GM10266 (cell line): ENCODE measurements around the gene APOF.

Experiments
- DNase-seq: peaks from one replicate; pipeline ENCODE4 v3.0.0; 2012; ENCODE audit errors: extremely low spot score
- TF ChIP-seq, protein P1 (sequence below): IDR thresholded peaks from 2 replicates; pipeline ENCODE4 v1.5.1; 2012; ENCODE audit warnings: mild to moderate bottlenecking, low read depth; ENCODE audit not compliant: control insufficient read depth, insufficient read depth; ENCODE audit errors: missing control alignments

Gene APOF

DNA sequence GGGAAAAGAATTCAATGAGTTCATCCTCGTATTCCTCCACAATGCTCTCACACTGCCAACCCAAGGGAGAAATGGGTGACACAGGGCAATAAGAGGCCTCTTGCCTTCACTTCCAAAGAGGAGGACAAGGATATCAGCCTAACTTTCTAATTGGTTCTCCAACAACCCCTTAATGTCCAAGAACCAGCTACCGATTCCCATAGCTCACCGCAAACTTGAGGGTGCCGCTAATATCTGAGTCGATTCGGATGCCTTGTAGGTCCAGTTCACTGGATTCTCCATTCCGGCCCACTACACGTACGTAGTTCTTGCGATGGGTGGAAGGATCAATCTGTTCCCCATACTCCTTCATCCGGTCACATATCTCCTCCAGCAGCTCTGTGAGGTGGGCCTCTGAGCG, 51.7 kb downstream of the APOF start:
- no peak for DNase-seq
- TF ChIP-seq, protein P1, sequence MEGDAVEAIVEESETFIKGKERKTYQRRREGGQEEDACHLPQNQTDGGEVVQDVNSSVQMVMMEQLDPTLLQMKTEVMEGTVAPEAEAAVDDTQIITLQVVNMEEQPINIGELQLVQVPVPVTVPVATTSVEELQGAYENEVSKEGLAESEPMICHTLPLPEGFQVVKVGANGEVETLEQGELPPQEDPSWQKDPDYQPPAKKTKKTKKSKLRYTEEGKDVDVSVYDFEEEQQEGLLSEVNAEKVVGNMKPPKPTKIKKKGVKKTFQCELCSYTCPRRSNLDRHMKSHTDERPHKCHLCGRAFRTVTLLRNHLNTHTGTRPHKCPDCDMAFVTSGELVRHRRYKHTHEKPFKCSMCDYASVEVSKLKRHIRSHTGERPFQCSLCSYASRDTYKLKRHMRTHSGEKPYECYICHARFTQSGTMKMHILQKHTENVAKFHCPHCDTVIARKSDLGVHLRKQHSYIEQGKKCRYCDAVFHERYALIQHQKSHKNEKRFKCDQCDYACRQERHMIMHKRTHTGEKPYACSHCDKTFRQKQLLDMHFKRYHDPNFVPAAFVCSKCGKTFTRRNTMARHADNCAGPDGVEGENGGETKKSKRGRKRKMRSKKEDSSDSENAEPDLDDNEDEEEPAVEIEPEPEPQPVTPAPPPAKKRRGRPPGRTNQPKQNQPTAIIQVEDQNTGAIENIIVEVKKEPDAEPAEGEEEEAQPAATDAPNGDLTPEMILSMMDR, result no peak
